GM18499 (cell line): ENCODE results near the gene SPEG.

Experiments
- ATAC-seq: cut with Tn5 transposase; IDR thresholded peaks from one replicate; pipeline ENCODE4 v1.9.1; 2021; ENCODE audit warnings: moderate number of reproducible peaks; ENCODE audit not compliant: insufficient read depth, unreplicated experiment

The SPEG gene

DNA sequence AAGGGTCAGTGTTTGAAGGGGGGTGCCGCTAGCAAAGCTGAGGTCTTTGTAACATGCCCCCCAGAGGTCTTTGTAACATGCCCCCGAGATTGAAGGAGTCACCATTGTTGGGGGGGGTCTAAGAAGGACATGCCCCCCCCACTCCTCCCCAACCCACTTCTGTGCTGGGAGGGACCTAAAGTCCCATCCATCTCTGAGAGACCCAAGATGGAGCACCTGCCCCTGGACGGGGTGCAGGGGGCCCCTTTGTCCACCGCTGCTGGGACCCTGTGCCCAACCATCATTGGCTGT, 73.7 kb downstream of the SPEG start:
- ATAC-seq: no peak

DNA sequence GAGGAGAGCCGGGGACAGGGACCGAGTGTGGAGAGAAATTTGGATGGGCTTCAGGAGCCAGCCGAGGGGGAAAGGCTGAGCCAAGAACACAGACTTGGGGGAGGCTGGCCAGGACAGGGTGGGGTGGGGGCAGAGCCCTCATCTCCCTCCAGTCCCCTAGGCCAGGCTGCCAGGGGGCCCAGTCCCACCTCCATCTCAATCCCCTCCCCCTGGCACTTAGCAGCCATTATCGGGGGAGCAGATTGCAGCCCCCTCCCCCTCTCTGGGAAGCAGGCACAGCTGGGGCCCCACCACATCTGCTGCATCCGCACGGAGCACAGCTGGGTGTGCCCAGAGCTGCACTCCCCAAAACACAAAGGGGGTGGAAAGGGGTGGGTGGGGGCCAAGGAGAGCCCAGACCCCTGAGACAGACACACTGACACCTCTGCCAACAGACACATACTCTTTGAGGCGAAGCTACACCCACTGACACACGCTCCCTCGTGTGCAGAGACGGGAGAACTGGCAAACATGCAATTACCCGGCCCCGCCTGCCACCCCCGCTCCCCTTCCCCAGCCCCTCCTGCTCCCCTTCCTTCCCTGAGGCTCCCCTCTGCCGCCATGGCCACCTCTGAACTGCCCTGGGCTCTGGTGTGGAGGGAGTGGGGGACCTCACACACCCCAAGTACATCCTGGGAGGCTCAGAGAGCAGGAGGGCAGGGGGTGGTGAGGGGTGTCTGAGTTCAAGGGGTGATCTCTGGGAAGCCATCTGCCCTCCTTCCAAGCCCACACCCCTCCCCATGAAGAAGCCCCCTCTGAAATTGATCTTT, 74.5 kb downstream of the SPEG start:
- ATAC-seq: no peak

DNA sequence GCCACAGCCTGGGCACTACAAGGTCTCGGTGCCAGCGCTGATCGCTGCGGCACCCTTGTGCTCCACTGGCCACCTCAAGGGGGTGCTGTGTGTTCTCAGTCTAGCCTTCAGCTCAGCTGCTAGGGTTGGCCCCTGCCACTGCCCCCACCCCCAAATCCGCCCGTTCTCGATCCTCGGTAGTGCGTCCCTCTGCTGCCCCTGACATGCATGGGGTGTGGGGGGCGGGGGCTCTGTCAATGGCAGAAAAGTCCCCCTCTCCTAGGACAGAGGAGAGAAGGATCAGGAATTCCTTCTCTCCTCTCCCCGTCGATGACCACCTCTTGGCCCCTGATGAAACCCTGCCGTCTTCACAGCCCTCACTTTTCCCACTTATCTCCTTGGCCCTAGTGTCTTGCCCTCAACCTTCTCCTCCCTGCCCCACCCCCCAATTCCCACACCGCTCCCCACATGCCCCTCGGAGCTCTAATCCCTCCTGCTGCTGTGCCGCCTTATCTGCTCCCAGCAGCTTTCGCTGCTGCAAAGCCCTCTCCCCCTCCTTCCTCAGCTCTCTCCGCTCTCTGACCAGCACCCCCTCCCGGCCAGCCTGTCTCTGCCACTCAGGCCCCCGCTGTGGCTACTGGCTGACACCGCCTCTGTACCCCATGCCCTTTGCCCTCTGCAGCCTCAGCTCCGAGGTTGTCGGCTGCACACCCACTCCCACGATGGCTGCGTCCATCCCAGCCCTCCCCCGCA, 75.3 kb downstream of the SPEG start:
- ATAC-seq: no peak

GRCh38 chr2:219510512-219511135, 76.0 kb downstream of the SPEG start:
- no peak for ATAC-seq

DNA sequence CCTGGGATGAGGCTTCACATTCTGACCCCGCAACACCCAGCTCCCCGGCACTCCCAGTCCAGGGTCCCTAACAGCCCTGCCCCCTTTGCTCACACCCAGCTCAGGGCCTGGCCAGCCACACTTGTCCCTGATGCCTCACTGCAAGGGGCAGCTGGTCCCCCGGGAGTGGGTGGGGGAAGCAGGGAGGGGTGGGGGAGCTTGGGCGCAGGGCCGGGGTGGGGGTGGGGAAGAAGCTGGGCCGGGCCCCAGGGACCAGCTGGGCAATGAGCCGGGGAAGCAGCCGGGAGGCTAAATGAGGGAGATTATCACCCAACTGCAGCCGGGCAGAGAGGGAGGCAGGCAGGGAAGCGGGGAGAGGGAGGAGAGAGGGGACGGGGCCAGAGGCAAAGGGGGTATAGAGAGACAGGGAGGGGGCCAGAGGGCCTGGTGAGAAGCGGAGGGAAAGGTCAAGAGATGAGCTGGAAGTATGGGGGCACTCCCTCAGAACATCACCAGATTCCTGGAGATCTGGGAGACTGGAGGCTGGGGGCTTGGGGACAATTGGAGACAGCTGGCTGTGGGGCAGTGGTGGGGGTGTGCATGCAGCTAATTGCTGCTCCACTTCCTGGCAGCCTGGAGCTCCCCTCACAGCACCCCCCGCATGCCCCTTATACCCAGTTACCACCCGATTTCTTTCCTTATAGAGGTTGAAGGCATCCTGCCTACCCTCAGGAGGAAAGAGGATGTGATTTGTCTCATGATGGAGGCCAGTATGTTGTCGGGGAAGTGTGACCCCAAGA, 77.1 kb downstream of the SPEG start:
- ATAC-seq: no peak

DNA sequence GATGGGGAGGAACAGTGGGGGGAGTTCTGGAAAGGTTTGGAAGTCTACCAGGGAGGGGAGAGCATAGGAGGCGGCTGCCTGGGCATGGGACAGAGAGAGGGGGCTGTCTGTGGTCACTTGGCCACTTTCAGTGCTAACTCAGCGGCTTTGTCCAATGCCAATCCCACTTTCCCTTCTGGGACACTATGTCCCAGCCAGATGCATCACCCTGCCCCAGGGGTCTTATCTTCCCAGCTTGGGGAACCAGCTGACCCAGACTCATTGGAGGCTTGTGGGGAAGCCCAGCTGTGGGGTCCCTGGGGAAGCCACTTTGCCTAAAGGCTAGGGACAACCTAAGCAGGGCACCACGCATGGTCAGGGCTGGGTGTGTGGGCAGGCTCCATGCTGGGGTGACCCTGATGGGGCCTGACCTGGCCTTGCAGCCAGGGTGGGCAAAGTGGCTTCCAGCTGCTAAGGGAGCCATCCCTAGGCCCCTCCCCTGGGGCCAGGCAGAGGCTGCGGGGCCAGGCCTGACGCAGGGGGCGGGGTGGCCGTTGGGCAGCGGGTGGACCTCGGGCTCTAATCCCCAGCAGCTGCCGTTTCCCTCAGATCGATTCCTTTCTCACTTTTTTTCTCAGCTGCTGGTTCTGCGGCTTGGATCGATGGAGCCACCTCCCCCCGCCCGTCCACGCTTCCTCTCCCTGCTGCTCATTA, 78.0 kb downstream of the SPEG start:
- no peak for ATAC-seq

GRCh38 chr2:219513787-219514186, 79.1 kb downstream of the SPEG start:
- no peak for ATAC-seq

GRCh38 chr2:219514196-219514761, 79.6 kb downstream of the SPEG start, which contains the start of gene ASIC4:
ASIC4 (plus strand) TSS chr2:219514482; CDS start chr2:219514725, 243 bp downstream.
- ATAC-seq: no peak

- no peak for ATAC-seq
These were observed 80.2 kb downstream of the SPEG start for GRCh38 chr2:219514836-219515235.

- ATAC-seq: no peak
These were observed 81.4 kb downstream of the SPEG start for GRCh38 chr2:219515874-219516629.

GRCh38 chr2:219516888-219517287, 82.2 kb downstream of the SPEG start:
- no peak for ATAC-seq

DNA sequence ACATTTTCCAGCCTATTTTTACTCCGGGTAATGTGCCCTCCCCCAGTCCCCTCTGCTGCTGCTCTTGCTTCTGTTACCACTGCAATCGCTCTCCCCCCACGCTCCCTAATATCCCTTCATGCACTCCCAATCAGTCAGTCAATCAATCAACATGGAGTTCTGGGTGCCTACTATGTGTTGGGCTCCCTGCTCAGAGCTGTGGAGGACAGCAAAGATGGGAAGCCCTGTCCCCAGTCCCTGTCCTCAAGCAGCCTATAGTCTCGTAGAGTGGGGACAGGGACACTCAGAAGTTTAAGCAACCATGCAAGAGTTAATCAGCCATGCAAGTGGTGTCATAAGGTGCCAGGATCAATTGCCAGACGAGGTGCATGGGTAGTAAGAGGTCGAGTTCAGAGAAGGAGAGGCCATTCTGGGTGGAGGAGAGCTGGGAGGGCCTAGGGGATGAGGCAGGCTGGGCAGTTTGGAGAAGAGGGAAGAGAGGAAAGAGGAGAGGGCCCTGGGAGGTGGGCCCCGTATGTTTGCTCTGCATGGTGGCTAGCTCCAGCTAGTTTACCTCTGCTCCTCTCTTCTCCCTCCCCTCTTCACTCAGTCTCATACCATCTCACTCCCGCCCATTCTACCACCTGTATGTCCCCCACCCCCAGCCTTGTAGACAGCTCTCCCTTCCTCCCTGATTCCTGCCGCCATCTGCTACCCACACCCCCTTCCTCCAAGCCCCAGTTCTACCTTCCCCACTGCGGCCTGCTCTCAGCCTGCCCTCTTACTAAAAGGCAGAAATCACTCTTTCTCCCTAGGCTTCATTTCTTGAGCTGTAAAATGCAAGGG, 83.5 kb downstream of the SPEG start:
- ATAC-seq: no peak

GRCh38 chr2:219519526-219519916, 84.9 kb downstream of the SPEG start:
- no peak for ATAC-seq

GRCh38 chr2:219520079-219520478, 85.4 kb downstream of the SPEG start:
- ATAC-seq: no peak

GRCh38 chr2:219521066-219521880, 86.6 kb downstream of the SPEG start:
- no peak for ATAC-seq

DNA sequence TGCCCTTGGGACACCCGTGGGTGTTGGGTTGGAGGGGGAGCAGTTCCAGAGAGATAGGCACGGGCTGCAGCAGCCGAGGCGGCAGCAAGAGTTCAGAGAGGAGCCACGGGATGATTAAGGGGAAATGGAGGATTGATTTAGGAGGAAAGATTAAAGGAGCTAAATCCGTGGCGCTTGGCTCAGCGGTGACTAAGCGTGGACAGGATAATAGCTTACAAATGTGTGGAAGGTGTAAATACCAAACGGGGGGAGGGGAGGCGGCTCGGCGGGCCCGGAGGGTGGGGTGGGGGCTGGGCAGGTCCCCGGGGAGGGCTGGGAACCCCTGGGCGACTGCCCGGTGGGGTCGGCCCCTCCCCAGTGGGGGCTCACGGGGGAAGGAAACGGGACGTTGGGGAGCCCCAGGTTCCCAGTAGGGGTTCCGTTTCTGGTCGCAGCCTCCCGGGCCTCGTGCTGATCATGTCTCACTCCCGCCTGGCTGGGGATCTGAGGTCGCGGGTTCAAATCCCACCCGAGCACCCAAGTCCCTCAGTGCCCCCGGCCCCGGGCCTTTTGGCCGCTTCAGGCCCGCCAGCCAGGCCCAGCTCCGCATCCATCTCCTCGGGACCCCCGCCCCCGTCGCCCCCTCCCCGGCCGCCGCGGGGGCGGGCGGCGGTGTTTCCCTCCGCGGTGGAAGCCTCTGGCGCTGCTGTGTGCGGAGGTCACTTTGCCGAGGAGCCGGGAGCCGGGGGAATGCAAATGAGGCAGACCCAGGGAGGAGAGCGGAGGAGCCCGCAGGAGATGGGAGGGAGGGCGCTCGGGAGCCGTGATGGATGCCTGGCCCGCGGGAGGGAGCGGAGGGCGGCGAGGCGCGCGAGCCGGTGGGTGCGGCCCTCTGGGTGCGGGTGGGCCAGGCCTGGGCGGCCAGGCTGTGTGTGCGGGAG, 87.7 kb downstream of the SPEG start:
- no peak for ATAC-seq
